CD4-positive, alpha-beta T cell treated with Interleukin-15 for 1 hour (primary cell): Measurements from ENCODE around the gene TCHP.
"Not testable (repeated sequence)": the region's sequence is repeated elsewhere in the genome, so short reads cannot be mapped to it uniquely, and the experiment has no call there.

Experiments used
- DNase-seq: peaks from one replicate; pipeline ENCODE4 v3.0.0-alpha.2; 2020

Gene TCHP

GRCh38 chr12:109914461-109914860 is 14.4 kb downstream of the TCHP start:
- no peak for DNase-seq

- no peak for DNase-seq
These were observed 15.3 kb downstream of the TCHP start for GRCh38 chr12:109915171-109916040.

- DNase-seq: no peak
These were observed 16.0 kb downstream of the TCHP start for GRCh38 chr12:109916045-109916444.

- no peak for DNase-seq
These were observed 19.4 kb downstream of the TCHP start for GRCh38 chr12:109919456-109919855.

DNA sequence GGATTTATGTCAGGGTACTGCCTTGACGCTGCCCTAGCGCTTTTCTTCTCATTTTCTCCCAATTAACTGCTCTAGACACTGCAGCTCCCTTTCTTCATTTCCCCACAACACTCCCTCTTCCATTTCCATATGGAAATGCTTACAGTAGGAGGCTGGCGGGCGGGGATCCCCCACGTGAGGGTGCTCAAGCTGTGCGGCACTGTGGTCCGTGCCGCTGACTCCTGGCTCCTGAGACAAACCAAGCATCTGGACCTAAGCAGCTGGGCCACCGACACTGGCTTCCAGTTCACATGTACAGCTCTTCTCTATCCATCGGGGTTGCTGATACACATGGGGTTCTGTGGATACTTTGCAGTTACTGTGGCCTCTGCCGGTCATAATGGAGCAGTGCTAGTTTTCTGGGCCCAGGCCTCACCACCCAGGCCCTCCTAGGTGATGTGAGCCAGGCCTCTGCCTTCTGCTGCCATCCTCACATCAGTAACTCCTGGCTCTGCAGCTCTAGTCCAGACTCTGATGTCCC is 20.2 kb downstream of the TCHP start:
- no peak for DNase-seq

DNA sequence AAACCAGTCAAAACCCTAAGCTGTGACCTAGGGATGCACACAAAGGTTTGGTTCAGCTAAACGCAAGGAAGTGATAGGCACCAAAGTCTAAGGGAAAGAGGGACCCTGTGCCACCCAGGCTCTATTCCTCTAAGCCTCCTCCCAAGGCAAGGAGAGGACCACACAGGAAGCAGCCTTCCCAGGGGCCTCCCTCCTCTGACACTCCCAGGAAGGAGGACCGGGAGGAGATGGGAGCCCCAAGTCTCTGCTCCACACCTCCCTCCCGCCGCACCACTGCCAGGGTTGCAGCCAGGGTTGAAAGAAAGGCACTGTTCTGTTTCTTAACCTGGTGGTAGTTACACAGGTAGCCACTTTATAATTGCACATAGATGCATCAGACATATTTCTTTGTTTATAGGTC is 21.9 kb downstream of the TCHP start:
- no peak for DNase-seq

- no peak for DNase-seq
These were observed 23.0 kb downstream of the TCHP start for GRCh38 chr12:109923038-109923437.

DNA sequence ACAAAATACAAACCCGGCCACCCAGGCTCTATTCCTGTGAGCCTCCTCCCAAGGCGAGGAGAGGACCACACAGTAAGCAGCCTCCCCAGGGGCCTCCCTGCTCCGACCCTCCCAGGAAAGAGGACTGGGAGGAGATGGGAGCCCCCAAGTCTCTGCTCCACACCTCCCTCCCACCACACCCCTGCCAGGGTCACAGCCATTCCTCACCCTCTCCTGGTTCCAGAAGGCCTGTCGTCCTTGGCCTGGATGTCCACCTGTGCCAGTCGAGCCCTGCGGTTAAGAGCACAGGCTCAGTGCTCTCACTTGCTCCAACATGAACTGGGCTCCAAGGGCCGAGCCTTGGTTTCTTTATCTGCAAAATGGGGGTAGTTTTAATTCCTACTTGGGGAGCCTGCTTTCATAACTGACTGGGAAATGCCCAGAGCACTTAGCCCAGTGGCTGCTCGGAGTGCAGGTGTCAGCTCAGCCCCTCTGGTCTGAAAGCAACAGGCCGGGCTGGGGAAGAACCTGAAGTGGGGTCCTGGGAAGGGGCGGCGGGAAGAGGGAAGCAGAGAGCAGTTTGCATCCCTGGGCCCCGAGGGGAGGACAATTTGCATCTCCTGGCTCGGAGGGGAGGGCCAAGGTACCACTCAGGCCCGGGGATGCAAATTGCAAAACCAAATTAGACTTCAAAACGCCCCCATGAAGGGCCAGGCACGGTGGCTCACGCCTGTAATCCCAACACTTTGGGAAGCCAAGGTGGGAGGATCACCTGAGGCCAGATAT is 23.6 kb downstream of the TCHP start:
- DNase-seq: no peak

GRCh38 chr12:109925185-109925840 is 25.2 kb downstream of the TCHP start:
- DNase-seq: no peak

DNA sequence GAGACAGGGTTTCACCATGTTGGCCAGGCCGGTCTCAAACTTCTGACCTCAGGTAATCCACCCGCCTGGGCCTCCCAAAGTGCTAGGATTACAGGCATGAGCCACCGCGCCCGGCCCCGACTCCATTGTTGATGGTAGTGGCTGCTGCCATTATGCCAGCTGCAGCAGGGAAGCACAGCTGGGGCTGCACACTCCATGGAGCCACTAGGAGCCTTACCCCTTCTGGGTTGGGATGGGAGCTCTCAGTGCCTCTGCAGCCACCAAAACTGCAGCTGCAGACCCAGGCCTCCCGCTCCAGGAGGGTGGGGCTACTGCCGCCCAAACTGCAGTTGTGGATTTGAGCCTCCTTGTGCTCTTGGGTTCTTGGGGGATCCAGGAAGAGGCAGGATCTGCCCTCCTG is 25.9 kb downstream of the TCHP start:
- no peak for DNase-seq

DNA sequence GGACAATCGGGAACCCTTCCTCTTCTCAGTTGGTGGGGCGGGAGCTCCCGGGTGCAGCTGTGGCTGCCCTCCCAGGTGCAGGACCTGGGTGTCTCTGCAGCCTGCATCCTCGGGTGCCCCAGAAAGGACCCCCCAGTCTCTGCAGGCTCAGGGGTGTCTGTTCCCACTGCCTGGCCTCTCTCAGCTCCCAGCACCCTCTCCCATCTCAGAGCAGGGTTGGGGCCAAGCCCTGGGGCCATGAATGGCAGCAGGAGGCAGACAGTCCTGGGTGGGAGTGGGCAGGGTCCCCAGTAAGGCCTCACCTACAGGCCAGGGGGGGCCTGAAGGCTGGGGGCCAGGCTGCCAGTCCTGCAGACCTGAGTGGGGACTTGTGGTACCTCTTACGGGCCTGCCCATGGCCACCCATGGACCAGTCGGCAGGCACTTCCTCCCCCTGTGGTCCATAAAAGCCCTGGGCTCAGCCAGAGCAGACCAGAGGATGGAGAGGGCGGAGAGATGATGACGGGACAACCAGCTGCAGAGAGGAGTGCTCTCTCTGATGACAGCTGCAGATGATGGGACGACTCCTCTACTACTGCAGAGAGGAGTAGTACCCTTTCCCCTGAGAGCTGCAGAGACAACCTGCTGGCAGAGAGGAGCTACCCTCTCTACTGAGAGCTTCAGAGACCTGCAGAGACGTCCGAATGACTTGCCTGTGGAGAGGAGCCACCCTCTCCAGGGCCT is 26.6 kb downstream of the TCHP start:
- no peak for DNase-seq

GRCh38 chr12:109927622-109928021 is 27.5 kb downstream of the TCHP start:
- peak; percentile 37 for DNase-seq

DNA sequence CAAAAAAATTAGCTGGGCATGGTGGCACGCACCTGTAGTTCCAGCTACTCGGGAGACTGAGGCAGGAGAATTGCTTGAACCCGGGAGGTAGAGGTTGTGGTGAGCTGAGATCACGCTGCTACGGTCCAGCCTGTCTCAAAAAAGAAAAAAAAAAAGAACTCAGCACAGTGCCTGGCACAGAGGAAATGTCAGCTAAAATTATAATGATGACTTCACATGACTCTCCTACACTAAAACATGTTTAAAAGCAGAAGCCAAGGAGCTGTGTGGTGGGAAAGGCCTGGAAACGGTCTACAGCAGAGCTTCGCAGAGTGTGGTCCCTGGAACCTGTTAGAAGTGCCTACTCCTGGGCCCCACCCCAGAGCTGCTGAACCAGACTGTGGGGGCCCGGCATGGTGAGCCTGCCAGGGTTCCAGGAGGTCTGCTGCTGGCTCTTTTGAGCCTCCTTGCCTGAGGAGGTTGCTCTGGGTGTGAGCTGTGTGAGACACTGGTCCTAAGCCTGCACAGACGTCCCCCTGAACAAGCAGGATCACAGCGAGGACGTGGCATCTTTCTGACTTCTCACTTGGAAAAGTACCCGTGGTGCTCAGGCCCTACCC is 28.1 kb downstream of the TCHP start:
- DNase-seq: no peak

DNA sequence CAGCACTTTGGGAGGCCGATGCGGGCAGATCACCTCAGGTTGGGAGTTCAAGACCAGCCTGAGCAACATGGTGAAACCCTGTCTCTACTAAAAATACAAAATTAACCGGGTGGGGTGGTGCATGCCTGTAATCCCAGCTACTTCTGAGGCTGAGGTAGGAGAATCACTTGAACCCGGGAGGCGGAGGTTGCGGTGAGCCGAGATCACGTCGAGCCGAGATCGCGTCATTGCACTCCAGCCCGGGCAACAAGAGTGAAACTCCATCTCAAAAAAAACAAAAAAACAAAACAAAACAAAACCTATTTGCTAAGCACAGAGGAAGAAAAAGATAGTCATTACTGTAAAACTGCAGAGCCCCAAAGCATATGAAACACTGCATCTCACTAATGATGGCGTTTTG is 29.3 kb downstream of the TCHP start:
- DNase-seq: not testable (repeated sequence)

- no peak for DNase-seq
These were observed 30.1 kb downstream of the TCHP start for GRCh38 chr12:109930028-109930800.

GRCh38 chr12:109931143-109931542 is 31.1 kb downstream of the TCHP start:
- DNase-seq: no peak

DNA sequence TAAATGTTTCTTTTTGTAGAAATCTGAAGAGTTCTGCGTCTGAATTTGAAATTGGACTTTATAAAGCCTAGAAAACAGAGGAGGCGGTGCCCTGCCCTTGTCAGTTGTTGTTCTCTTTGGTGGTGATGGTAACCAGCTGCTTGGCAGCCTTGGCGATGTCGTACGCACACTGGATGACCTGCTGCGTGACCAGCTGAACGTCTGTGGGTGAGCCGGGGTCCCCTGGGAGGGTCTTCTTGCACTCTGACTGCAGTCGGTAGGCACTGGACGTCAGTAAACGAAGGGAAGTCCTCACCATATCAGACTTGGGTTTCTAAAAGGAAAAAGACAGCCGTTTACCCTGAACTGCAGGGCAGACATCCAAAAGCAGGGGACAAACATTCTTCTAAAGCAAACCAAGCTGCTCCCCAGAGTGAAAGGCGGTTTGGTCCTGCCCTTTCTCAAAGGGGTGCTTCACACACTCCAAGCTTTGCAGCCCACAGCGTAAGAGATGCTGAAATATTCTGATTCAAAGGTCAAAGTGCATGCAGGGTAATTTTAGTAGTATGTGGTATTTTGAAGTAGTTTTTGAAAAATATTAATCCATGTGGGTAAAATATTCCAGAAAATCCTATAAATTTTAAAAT is 32.9 kb downstream of the TCHP start:
- DNase-seq: no peak

GRCh38 chr12:109934026-109934425 is 34.0 kb downstream of the TCHP start:
- DNase-seq: no peak

- DNase-seq: no peak
These were observed 37.3 kb downstream of the TCHP start for GRCh38 chr12:109937371-109937770.

DNA sequence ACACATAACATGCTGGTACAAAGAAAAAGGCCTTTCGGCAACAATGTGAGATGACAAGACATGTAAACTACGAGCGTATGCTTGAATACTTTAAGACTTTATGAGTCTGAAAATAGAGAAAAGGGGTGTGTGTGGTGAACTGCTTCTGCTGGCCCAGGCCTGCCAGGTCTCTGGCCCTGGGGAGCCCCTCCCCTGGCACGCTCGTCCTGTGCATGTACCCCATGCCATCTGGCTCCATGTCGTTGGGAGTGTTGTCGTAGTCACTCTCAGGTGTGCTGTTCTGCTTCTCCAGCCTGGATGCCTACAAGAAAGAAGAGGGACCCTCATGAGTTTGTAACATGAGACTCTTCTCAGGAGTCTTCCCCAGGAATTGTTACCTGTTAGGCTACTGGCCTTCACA is 38.9 kb downstream of the TCHP start:
- no peak for DNase-seq

GRCh38 chr12:109939504-109939903 is 39.4 kb downstream of the TCHP start:
- no peak for DNase-seq
